GM19452 (cell line): ENCODE data around the gene PALM.
"Not testable (repeated sequence)": the region's sequence is repeated elsewhere in the genome, so short reads cannot be mapped to it uniquely, and the experiment has no call there.

Experiments
- ATAC-seq: cut with Tn5 transposase; IDR thresholded peaks from one replicate; pipeline ENCODE4 v1.9.1; 2021; ENCODE audit not compliant: unreplicated experiment

PALM gene

GRCh38 chr19:729965-730668 lies 21.4 kb downstream of the PALM start:
- no peak for ATAC-seq

GRCh38 chr19:731000-731399 lies 22.3 kb downstream of the PALM start:
- ATAC-seq, result no peak

- ATAC-seq, result no peak
These were observed 23.7 kb downstream of the PALM start for GRCh38 chr19:732148-733069.

- ATAC-seq, result no peak
These were observed 26.0 kb downstream of the PALM start for GRCh38 chr19:734716-735115.

GRCh38 chr19:736125-736524 lies 27.4 kb downstream of the PALM start:
- ATAC-seq, result no peak

GRCh38 chr19:737591-738093 lies 28.9 kb downstream of the PALM start:
- no peak for ATAC-seq

- ATAC-seq, result no peak
These were observed 29.9 kb downstream of the PALM start for GRCh38 chr19:738509-739128.

- ATAC-seq, result no peak
These were observed 31.4 kb downstream of the PALM start for GRCh38 chr19:739998-740715.

- not testable (repeated sequence) for ATAC-seq
These were observed 32.2 kb downstream of the PALM start for GRCh38 chr19:740816-741505.

- no peak for ATAC-seq
These were observed 32.9 kb downstream of the PALM start for GRCh38 chr19:741506-742131.

- no peak for ATAC-seq
These were observed 33.9 kb downstream of the PALM start for GRCh38 chr19:742540-743075.

GRCh38 chr19:743168-743687 lies 34.5 kb downstream of the PALM start:
- no peak for ATAC-seq

GRCh38 chr19:745138-745537 lies 36.4 kb downstream of the PALM start:
- ATAC-seq, result not testable (repeated sequence)

GRCh38 chr19:746208-746819 lies 37.6 kb downstream of the PALM start:
- no peak for ATAC-seq

- no peak for ATAC-seq
These were observed 38.2 kb downstream of the PALM start for GRCh38 chr19:746956-747355.

- no peak for ATAC-seq
These were observed 38.9 kb downstream of the PALM start for GRCh38 chr19:747432-748273.

GRCh38 chr19:748274-748598 lies 39.5 kb downstream of the PALM start:
- no peak for ATAC-seq

GRCh38 chr19:749811-750210 lies 41.1 kb downstream of the PALM start:
- ATAC-seq, result no peak
